ENCODE results near the gene MLST8.

MLST8 gene

GRCh38 chr16:2243031-2243528 lies 37.8 kb downstream of the MLST8 start:
- Histone ChIP-seq H3K9me3 (ENCODE audit: severe bottlenecking) (no peaks in the 10 kb centered on the region), H3K27me3 (ENCODE audit: insufficient read depth, low read depth, severe bottlenecking) (no peaks in the 10 kb centered on the region), H3K36me3 (peaks cover 93% of the 10 kb centered on the region), H3K27ac (no peak overlapping the region), H3K4me3 (ENCODE audit: low read depth, low read length) (no peak overlapping the region)
- peak; percentile 31; the same call in 1 of the 2 replicates for TF ChIP-seq CTCF (IDR thresholded peaks at IDR 0.05; ENCODE audit: low read depth, low read length)
- no peak for DNase-seq

GRCh38 chr16:2243781-2244180 lies 38.5 kb downstream of the MLST8 start:
- Histone ChIP-seq H3K4me3 (ENCODE audit: low read depth, low read length) (no peak overlapping the region), H3K9me3 (ENCODE audit: severe bottlenecking) (no peaks in the 10 kb centered on the region), H3K27ac (no peak overlapping the region), H3K36me3 (peaks cover 91% of the 10 kb centered on the region), H3K27me3 (ENCODE audit: insufficient read depth, low read depth, severe bottlenecking) (no peaks in the 10 kb centered on the region)
- DNase-seq = no peak
- TF ChIP-seq CTCF (IDR thresholded peaks at IDR 0.05; ENCODE audit: low read depth, low read length) = no peak

GRCh38 chr16:2244301-2244700 lies 39.0 kb downstream of the MLST8 start:
- peak; percentile 65 for DNase-seq
- no peak overlapping the region for H3K4me3 ChIP-seq (ENCODE audit: low read depth, low read length)
- TF ChIP-seq CTCF (IDR thresholded peaks at IDR 0.05; ENCODE audit: low read depth, low read length) = peak; percentile 39; the same call in 1 of the 2 replicates

GRCh38 chr16:2244926-2245795 lies 39.9 kb downstream of the MLST8 start:
- H3K36me3 ChIP-seq = peaks cover 87% of the 10 kb centered on the region
- no peaks in the 10 kb centered on the region for H3K9me3 ChIP-seq (ENCODE audit: severe bottlenecking)
- H3K4me3 ChIP-seq (ENCODE audit: low read depth, low read length) = no peak overlapping the region
- no peak for TF ChIP-seq CTCF (IDR thresholded peaks at IDR 0.05; ENCODE audit: low read depth, low read length)
- H3K27ac ChIP-seq = peak overlapping the region; percentile 28
- no peak for DNase-seq
- H3K27me3 ChIP-seq (ENCODE audit: insufficient read depth, low read depth, severe bottlenecking) = no peaks in the 10 kb centered on the region

More at GRCh38 chr16:2244301-2244700, 39.0 kb downstream of the MLST8 start:
- Histone ChIP-seq H3K36me3 (peaks cover 93% of the 10 kb centered on the region), H3K9me3 (ENCODE audit: severe bottlenecking) (no peaks in the 10 kb centered on the region), H3K27me3 (ENCODE audit: insufficient read depth, low read depth, severe bottlenecking) (no peaks in the 10 kb centered on the region), H3K27ac (peak overlapping the region; percentile 28)

GRCh38 chr16:2246301-2246885 lies 41.1 kb downstream of the MLST8 start:
- no peak for DNase-seq
- peaks cover 81% of the 10 kb centered on the region for H3K36me3 ChIP-seq

More at GRCh38 chr16:2246301-2246885, 41.1 kb downstream of the MLST8 start:
- H3K27ac ChIP-seq = no peak overlapping the region; the same call in none of the 2 replicates
- no peaks in the 10 kb centered on the region for H3K27me3 ChIP-seq (ENCODE audit: insufficient read depth, low read depth, severe bottlenecking)
- no peak overlapping the region for H3K4me3 ChIP-seq (ENCODE audit: low read depth, low read length)
- no peak for TF ChIP-seq CTCF (IDR thresholded peaks at IDR 0.05; ENCODE audit: low read depth, low read length)
- H3K9me3 ChIP-seq (ENCODE audit: severe bottlenecking) = no peaks in the 10 kb centered on the region

Measured in WERI-Rb-1 (cell line).